ENCODE measurements around the gene ODC1. TPM values are rescaled to one million over a fixed set of nuclear protein-coding genes. Genes with fewer than 3 reads are reported as not detected.
"Not testable (repeated sequence)": the region's sequence is repeated elsewhere in the genome, so short reads cannot be mapped to it uniquely, and the experiment has no call there.

ODC1 gene
- total RNA-seq, 2 experiments from 2014 or later, result 357 to 367 TPM

GRCh38 chr2:10471046-10471571, 23.0 kb upstream of the ODC1 start:
- no peaks in the 10 kb centered on the region for H3K27me3 Mint-ChIP-seq
- no peaks in the 10 kb centered on the region for H3K4me1 Mint-ChIP-seq
- no peak for DNase-seq
- H3K36me3 Mint-ChIP-seq, result no peaks in the 10 kb centered on the region
- H3K4me3 Mint-ChIP-seq, result no peak overlapping the region
- H3K9me3 Mint-ChIP-seq, result no peaks in the 10 kb centered on the region
- no peak overlapping the region for H3K27ac Mint-ChIP-seq

GRCh38 chr2:10469955-10470608, 22.0 kb upstream of the ODC1 start:
- no peak for DNase-seq
- Mint-ChIP-seq H3K36me3 (no peaks in the 10 kb centered on the region), H3K27ac (no peak overlapping the region), H3K4me3 (no peak overlapping the region), H3K27me3 (no peaks in the 10 kb centered on the region), H3K9me3 (no peaks in the 10 kb centered on the region), H3K4me1 (no peaks in the 10 kb centered on the region)

GRCh38 chr2:10469301-10469700, 21.2 kb upstream of the ODC1 start:
- Mint-ChIP-seq H3K9me3 (no peaks in the 10 kb centered on the region), H3K36me3 (no peaks in the 10 kb centered on the region)

DNA sequence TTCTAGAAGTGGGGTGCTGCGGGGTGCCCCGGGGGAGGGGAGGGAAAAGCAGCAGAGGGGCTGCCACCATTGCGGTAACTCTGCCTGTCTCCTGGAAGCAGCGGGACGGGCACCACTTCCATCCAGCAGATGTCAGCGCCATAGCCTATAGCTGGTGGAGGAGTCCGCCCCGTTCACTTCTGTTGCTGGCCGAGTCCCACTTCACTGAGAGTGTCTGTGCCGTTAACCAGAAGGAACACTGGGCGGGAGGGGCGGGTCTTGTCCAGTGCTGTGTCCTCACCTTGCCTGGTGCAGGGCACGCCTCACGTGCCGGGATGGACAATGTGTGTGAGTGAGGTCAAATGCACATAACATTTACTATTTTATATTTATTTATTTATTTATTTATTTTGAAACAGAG, 19.3 kb upstream of the ODC1 start:
- H3K9me3 Mint-ChIP-seq, result no peaks in the 10 kb centered on the region
- H3K4me1 Mint-ChIP-seq, result no peaks in the 10 kb centered on the region
- no peak overlapping the region for H3K27ac Mint-ChIP-seq
- H3K36me3 Mint-ChIP-seq, result no peaks in the 10 kb centered on the region
- DNase-seq, result no peak
- no peaks in the 10 kb centered on the region for H3K27me3 Mint-ChIP-seq
- H3K4me3 Mint-ChIP-seq, result no peak overlapping the region

More at GRCh38 chr2:10469301-10469700, 21.2 kb upstream of the ODC1 start:
- no peak overlapping the region for H3K27ac Mint-ChIP-seq
- H3K4me3 Mint-ChIP-seq, result no peak overlapping the region
- no peaks in the 10 kb centered on the region for H3K4me1 Mint-ChIP-seq
- no peak for DNase-seq
- no peaks in the 10 kb centered on the region for H3K27me3 Mint-ChIP-seq

DNA sequence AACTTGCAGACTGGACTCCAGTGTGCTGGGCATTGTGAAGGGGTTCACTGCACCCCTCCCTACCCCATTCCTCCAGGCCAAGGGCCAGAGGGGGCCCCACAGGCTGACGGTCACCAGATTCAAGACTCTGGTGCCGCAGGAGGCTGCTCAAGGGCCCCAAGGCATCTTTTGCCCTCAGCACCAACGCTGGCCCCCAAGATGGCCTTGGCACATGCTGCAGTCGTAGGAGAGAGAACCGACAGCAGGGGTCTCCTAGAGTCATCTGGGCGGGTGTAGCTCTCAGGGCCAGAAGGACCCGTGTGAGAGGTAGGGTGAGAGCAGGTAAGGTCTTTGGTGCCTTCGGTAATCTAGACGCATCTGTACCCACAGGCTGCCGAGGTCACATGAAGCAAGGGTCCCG, 18.7 kb upstream of the ODC1 start:
- H3K4me1 Mint-ChIP-seq, result no peaks in the 10 kb centered on the region
- H3K4me3 Mint-ChIP-seq, result no peak overlapping the region
- no peak overlapping the region for H3K27ac Mint-ChIP-seq
- no peaks in the 10 kb centered on the region for H3K27me3 Mint-ChIP-seq
- DNase-seq, result no peak
- H3K36me3 Mint-ChIP-seq, result no peaks in the 10 kb centered on the region
- H3K9me3 Mint-ChIP-seq, result no peaks in the 10 kb centered on the region

GRCh38 chr2:10465910-10466309, 17.8 kb upstream of the ODC1 start:
- H3K27me3 Mint-ChIP-seq, result peaks cover 4% of the 10 kb centered on the region
- H3K9me3 Mint-ChIP-seq, result no peaks in the 10 kb centered on the region
- H3K27ac Mint-ChIP-seq, result no peak overlapping the region
- H3K4me1 Mint-ChIP-seq, result no peaks in the 10 kb centered on the region
- DNase-seq, result no peak
- H3K4me3 Mint-ChIP-seq, result no peak overlapping the region
- no peaks in the 10 kb centered on the region for H3K36me3 Mint-ChIP-seq

DNA sequence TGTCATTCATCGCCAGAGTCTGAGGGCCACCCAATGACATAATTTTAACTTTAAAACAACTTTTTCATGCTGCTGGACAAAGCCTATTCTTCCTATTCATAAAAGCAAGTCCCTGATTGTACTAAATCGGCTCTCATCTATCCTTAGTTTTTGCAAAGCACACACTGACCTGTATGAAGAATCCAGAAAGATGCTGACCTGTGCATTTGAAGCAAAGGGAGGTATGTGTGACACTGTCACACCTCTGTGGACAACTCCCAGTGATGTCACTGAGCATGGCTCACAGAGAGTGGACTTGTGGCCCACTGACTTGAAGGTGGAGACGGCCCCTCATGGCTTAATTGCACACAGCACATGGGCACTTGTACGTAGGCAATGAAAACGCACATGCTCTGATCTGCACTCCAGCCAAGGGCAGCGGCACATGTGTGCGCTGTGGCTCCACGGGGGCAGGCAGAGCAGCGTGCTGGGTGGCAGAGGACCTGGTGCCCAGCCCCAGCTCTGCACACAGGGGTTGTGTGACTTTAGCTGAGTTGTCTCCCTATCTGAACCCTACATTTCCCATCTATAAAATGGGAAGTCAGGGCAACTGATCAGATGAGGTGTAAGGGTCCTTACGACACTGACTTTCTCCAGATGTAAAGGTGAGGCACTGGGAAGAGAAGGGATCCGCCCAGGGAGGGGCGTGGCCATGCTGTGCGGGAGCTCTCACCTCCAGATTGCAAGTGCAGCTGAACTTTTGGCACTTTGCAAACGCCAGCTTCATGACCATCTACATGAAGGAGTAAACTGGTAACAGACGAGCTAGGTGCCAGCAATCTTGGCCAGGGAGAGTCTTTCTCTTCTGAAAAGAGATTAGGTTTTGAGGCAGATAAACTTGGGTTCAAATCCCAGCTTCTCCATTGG, 14.3 kb upstream of the ODC1 start:
- no peaks in the 10 kb centered on the region for H3K36me3 Mint-ChIP-seq

DNA sequence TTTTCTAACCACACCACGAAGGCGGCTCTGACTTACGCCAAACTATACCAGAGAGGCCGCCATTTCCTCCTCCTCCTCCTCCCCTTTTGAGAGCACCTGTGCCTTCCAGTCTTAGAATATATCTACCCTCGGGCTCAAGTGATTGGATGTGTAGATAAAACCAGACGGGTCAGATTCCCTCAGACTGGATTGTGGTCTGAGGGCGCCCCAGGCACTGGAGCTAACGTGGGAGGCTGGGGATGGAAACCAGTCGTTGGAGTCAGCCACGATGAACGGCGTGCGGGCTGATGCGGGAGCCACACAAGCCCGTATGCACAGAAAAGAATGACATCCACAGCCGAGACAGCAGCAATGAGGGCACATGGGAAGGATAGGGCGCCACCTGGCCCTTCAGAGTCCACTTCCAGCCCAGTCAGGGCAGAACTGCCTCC, 12.3 kb upstream of the ODC1 start:
- Mint-ChIP-seq H3K9me3 (no peaks in the 10 kb centered on the region), H3K4me3 (no peak overlapping the region), H3K27me3 (peaks cover 18% of the 10 kb centered on the region), H3K4me1 (peaks cover 4% of the 10 kb centered on the region), H3K27ac (no peak overlapping the region), H3K36me3 (no peaks in the 10 kb centered on the region)
- DNase-seq, result no peak

More for the DNA sequence above, 14.3 kb upstream of the ODC1 start:
- H3K27me3 Mint-ChIP-seq, result peaks cover 18% of the 10 kb centered on the region
- H3K4me1 Mint-ChIP-seq, result peaks cover 4% of the 10 kb centered on the region
- no peak overlapping the region for H3K4me3 Mint-ChIP-seq
- no peaks in the 10 kb centered on the region for H3K9me3 Mint-ChIP-seq
- no peak overlapping the region for H3K27ac Mint-ChIP-seq
- DNase-seq, result no peak

GRCh38 chr2:10457846-10458598, 9.9 kb upstream of the ODC1 start:
- peaks cover 6% of the 10 kb centered on the region for H3K4me1 Mint-ChIP-seq
- no peaks in the 10 kb centered on the region for H3K9me3 Mint-ChIP-seq
- H3K27me3 Mint-ChIP-seq, result peaks cover 18% of the 10 kb centered on the region
- no peak overlapping the region for H3K4me3 Mint-ChIP-seq
- DNase-seq, result no peak
- H3K27ac Mint-ChIP-seq, result no peak overlapping the region
- peaks cover 2% of the 10 kb centered on the region for H3K36me3 Mint-ChIP-seq

DNA sequence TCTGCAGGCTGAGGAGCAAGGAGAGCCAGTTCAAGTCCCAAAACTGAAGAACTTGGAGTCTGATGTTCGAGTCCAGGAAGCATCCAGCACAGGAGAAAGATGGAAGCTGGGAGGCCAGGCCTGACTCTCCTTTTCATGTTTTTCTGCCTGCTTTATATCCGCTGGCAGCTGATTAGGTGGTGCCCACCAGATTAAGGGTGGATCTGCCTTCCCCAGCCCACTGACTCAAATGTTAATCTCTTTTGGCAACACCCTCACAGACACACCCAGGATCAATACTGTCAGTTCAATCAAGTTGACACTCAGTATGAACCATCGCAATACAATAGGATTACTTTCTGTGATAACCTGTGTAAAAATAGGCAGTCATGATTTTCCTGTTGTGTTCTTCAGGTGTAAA, 9.1 kb upstream of the ODC1 start:
- not testable (repeated sequence) for H3K27ac Mint-ChIP-seq, H3K36me3 Mint-ChIP-seq, H3K4me1 Mint-ChIP-seq, DNase-seq, H3K4me3 Mint-ChIP-seq, H3K9me3 Mint-ChIP-seq
- H3K27me3 Mint-ChIP-seq, result peaks cover 18% of the 10 kb centered on the region

- Mint-ChIP-seq H3K27ac (no peak overlapping the region), H3K4me1 (peaks cover 21% of the 10 kb centered on the region), H3K27me3 (peaks cover 4% of the 10 kb centered on the region), H3K9me3 (no peaks in the 10 kb centered on the region), H3K4me3 (no peak overlapping the region), H3K36me3 (peaks cover 2% of the 10 kb centered on the region)
- no peak for DNase-seq
Observed at GRCh38 chr2:10454505-10454904, 6.4 kb upstream of the ODC1 start.

DNA sequence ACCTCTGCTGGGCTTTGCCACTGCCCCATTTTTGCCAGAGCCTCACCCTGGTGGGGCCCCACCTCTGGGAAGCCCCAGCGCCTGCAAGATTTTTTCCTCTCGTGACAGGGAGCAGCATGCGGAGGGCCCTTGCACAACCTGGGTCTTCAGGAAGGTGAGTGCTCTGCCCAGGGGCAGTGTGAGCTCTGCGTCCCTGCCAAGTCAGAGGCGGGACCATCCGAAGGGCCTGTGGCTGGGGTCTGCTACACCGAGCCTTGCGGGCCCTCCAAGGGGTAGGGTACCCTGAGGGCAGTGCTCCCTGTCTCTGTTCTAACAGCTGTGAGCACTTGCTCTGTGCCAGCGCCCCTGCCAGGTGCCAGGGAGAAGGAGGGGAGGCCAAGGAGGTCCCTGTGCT, 5.8 kb upstream of the ODC1 start:
- Mint-ChIP-seq H3K27me3 (peaks cover 1% of the 10 kb centered on the region), H3K27ac (no peak overlapping the region), H3K4me3 (no peak overlapping the region), H3K4me1 (peaks cover 25% of the 10 kb centered on the region), H3K36me3 (peaks cover 3% of the 10 kb centered on the region), H3K9me3 (no peaks in the 10 kb centered on the region)
- no peak for DNase-seq

DNA sequence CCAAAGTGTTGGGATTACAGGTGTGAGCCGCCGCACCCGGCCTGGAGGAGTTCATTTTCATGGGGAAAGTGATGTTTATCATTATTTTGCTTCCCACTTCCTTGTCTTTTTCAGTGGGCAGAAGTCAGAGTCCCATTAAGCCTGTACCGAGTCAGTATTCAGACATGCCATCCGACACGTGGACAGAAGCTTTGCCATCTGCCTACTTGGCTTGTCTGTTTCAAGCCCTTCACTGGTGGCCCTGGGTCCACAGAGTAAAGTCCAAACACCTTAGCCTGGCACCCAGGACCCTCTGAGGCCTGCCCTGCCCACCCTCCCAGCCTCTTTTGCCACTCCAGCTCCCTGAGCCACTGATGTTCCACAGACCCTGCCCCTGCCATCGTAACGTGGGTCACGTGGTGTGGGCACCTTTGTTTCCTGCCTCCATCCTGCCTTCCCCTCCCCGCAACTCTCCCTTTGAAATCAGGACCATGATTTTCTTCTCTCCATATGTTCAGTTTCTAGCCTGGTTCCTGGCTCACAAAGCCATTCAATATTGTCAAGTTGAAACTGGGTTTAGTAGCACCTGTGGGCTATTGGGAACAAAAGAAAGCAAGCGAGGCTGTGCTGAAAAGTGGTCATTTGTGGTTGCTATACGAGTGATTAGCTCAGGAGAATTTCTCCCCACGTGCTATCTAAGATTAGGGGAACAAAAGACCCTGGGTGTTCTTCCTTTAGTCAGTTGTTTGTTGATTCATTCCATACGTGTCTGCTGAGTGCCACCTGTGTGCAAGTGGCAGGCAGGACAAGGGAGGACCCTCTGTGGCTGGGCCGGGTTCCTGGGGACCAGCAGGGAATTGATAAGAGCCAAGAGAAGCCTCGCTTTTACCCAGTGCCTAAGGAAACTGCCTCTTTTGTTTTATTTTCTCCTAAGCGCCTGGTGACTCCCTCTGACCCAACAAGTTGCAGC, 5.1 kb upstream of the ODC1 start:
- Mint-ChIP-seq H3K4me3 (no peak overlapping the region), H3K9me3 (no peaks in the 10 kb centered on the region), H3K4me1 (peaks cover 25% of the 10 kb centered on the region), H3K27ac (no peak overlapping the region), H3K36me3 (peaks cover 3% of the 10 kb centered on the region), H3K27me3 (no peaks in the 10 kb centered on the region)
- DNase-seq, result no peak

DNA sequence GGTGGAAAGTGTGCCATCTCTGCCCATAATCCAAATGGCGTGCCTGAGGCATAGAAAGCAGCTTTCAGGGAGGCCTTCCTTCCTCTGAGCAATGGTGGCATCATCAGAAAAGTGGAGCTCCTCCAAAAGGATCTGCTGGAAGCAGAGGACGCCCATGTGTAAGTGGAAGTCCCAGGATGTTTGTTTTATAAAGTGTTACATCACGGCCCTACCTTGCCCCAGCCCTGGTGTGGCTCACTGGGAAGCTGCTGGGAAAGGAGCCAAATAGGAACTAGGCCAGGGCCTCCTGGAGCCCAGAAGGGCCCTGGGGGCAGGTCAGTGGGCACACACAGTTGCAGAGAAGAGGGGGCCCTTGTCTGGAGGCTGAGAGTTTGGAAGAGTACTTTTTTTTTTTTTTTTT, 4.2 kb upstream of the ODC1 start:
- peaks cover 6% of the 10 kb centered on the region for H3K36me3 Mint-ChIP-seq
- no peak overlapping the region for H3K4me3 Mint-ChIP-seq
- H3K4me1 Mint-ChIP-seq, result peaks cover 27% of the 10 kb centered on the region
- no peak for DNase-seq
- no peaks in the 10 kb centered on the region for H3K9me3 Mint-ChIP-seq
- no peaks in the 10 kb centered on the region for H3K27me3 Mint-ChIP-seq
- H3K27ac Mint-ChIP-seq, result no peak overlapping the region

Data from activated naive CD8-positive, alpha-beta T cell treated with anti-CD3 and anti-CD28 coated beads for 36 hours (primary cell).